Stimulated activated CD4-positive, alpha-beta T cell treated with anti-CD3 and anti-CD28 coated beads, Interleukin-15, amount 100 ng/mL, for 48 hours (primary cell): Measurements from ENCODE around the gene MBLAC1.
A peak's percentile ranks its signal among the peaks of the same experiment; 100 is the strongest.

Experiments
- DNase-seq, 2 donors: peaks; one replicate each; pipeline ENCODE4 v3.0.0-alpha.2; 2020; ENCODE audit warnings: low read depth in 2 of 2

MBLAC1 gene

DNA sequence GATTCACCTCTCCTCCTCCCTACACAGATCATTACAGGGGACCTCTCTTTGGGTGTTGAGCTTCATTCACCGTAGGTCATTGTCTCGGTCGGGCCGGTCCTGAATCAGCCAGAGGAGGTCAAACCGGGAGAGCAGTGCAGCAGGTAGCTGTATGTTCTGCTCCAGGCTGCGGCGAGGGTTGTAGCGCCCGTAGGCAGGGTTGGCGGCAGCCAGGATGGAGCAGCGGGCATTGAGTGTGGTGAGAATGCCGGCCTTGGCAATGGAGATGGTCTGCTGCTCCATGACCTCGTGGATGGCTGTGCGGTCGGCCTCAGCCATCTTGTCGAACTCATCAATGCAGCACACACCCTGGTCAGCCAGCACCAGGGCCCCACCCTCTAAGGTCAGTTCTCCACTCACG is 31.1 kb upstream of the MBLAC1 start:
- no peak for DNase-seq

DNA sequence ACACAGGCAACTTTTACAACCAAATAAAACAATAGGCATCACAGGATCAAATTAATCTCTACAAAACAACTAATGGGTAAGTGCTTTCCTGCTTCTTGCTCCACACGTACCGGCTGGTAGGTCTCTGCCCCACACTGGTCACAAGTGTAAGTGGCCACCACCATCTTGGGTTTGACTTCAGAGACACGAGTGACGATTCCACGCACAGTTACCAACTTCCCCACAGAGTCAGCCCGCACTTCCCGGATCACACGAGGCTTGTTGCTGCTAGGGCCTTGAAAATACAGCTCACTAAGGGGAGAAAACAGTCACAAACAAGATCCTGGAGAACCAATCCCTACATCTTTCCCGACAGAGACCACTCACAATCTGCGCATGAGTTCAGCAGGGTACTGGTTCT is 27.9 kb upstream of the MBLAC1 start:
- DNase-seq: no peak

DNA sequence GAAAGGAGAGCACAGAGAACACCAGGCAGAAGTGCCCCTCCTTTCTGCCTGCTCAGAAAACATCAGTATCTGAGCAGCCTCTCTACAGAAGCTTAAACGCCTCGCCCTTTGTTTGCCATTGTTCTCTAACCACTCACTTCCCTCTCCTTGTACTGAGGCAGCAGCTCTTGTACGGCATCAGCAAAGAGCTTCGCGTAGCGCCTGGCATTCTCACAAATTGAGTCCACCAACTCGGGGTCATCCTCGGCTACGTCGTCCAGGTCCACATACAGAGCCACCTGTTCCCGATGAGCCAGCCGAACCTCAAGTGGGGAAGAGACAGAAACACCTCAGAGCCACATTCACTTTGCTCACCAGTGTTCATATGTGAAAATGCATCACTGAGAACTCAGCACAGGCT is 27.3 kb upstream of the MBLAC1 start:
- no peak for DNase-seq

DNA sequence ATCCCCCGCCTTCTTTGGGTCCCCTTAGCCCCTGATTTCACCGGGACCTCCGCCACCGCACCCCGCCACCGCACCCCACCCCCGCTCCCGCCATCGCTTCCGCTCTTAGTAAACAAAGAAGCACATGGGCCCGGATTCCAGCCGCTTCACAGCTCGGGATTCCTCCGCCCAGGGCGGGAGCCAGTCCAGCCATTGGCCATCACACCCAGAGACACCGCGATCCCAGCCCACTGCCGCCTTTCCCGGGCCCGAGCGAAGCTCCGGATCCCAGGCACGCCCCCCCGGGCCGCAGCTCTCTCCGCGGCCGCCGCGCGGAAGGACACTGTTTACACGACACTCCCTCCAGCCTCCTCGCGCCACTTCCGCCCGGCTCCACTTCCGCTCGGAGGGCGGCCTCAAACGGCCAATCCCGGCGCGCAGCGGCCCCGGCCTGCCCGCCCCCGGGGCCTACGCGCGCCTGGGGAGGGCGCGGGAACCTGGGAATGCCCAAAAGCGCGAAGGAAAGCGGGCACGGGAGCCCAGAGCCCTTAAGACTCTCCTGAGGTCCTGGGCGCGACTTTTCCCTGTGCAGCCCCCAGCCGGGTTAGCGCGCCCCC is 26.2 kb upstream of the MBLAC1 start:
- peak; percentile 72 to 81 for DNase-seq

DNA sequence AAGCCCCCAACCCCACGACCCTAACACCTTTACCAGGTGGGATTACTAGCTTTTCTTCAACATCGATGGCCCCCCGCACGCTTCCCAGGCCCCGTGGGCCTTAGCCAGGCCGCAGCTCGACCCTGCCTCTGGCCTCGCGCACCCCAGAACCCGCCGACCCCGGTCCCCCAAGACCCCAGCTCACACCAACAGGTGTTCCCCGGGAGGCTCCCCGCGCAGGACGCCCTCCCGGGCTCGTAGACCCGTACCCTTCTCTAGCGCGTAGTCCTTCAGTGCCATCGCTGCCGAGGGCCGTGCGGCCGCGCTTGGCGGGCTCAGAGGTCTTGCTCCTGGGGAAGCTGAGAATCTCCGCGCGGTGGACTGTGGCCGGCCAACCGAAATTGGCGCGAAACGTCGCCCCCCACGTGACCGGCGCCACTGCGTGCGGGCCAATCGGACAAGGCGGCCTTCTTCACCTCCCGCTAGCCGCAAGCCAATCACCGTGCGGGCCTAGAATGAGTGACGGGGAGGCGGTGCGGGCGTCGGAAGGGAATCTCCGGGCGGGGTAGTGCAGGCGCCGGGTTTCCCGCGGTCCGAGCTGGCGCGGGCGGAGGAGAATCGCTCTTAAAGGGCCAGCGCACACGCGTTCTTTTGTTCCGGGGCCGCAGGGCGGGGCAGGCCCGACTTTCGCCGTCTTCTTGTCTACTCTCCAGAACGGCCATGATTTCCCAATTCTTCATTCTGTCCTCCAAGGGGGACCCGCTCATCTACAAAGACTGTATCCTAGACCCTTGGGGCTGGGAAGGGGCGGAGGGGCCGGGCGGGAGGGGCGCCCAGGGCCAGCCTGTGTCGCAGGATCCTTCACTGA is 25.5 kb upstream of the MBLAC1 start, which contains the start of the genes AP4M1 and MCM7:
Gene AP4M1 (plus strand): TSS at position 628 of the 847 bp plus-strand sequence. CDS start 72 bp downstream, at position 700.
Gene MCM7 (minus strand): TSS at position 382 of the 847 bp plus-strand sequence. CDS start 103 bp downstream, at position 279.
- DNase-seq: peak; percentile 97 to 98

DNA sequence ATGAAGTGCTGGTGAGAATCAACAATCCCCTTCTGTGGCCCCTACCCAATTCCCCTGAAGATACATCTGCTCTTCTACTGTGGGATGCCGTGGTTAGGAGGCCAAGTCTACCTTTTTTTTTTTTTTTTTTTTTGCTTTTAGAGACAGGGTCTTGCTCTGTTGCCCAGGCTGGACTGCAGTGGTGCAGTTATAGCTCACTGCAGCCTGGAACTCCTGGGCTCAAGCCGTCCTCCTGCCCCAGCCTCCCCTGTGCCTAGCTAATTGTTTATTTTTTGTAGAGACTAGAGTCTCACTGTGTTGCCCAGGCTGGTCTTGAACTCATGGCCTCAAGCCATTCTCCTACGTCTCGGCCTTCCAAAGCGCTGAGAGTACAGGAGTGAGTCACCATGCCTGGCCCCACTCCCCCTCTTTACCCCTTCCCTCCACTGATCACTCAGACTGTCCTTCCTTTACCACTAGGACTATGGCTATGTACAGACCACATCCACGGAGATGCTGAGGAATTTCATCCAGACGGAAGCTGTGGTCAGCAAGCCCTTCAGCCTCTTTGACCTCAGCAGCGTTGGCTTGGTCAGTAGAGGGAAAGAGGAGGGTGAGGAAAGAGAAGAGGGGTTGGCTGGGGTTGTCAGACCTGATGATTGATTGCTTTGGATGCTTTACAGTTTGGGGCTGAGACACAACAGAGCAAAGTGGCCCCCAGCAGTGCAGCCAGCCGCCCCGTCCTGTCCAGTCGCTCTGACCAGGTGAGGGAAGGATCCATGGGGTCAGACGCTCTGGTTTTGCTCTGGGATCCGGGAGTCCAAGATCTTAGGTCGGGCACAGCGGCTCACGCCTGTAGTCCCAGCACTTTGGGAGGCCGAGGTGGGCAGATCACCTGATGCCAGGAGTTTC is 23.6 kb upstream of the MBLAC1 start:
- DNase-seq: no peak

DNA sequence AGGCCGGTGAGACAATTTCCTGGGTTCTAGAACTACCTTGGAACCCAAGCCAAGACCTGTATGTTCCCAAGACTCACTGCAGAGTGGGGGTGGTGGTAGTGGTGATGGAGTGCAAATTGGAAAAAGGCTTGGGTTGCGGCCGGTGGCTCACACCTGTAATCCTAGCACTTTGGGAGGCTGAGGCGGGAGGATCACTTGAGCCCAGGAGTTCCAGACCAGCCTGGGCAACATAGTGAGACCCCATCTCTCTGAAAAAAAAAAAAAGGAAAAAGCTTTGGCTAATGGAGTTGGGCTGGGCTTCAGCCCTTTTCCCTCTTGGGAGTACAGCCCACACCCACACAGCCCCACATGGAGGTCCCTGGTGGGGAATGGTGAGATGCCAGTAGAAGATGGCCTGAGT is 21.2 kb upstream of the MBLAC1 start:
- DNase-seq: no peak

DNA sequence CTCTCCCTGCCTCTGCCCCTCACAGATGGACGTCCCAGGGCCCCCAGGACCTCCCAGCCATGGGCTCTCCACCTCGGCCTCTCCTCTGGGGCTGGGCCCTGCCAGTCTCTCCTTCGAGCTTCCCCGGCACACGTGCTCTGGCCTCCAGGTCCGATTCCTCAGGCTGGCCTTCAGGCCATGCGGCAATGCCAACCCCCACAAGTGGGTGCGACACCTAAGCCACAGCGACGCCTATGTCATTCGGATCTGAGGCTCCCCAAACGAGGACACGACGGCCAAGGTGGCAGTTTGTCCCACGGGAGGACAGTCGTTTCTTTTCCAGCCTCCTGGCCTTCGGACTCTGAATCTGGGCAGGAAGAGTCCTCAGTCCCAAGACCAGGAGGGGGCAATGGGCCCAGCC is 20.1 kb upstream of the MBLAC1 start:
- DNase-seq: no peak

DNA sequence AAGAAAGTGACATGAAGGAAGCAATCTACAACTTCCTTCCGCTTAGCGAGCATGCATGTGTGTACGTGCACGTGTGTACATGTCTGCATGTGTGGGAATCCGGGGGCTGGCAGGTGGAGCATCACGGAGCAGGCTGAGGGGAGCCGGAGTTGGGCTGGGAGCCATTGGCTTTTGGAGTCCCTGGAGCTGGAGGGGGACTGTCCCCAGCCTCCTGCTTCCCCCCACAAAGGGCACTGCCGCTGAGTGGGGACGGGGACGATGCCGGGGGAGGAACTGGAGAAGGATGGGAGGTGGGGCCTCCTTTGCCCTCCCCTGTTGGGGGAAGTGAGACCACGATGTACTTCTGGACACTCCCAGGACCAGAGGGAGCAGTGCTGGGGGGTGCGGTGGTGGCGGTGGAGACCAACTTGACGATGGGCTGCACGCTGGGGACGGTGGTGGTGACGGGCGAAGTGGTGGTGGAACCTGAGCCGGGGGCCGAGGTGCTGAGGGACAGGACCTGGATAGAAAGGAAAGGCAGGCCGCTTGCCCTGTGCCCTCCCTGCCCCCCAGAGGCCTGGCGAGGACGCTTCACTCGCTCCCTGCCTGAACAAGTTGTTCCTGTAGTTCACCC is 19.5 kb upstream of the MBLAC1 start:
- no peak for DNase-seq

DNA sequence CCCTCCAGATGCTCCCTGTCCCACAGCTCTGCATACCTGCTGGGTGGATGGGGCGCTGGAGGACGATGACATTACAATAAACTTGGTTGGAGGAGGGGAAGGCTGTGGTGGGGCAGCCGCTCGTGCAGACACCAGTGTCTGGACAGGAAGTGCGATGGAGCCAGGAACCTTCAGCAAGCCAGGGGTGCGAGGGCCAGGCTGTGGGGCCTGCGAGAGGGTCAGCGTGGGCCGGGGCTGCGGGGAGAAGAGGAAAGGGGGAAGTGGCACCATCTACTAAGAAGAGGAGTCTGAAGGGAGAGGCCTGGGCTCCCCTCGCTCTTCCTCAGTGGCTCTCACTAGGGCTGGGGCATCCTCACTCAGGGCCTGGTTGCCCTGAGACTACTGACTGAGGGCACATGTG is 18.9 kb upstream of the MBLAC1 start:
- no peak for DNase-seq

DNA sequence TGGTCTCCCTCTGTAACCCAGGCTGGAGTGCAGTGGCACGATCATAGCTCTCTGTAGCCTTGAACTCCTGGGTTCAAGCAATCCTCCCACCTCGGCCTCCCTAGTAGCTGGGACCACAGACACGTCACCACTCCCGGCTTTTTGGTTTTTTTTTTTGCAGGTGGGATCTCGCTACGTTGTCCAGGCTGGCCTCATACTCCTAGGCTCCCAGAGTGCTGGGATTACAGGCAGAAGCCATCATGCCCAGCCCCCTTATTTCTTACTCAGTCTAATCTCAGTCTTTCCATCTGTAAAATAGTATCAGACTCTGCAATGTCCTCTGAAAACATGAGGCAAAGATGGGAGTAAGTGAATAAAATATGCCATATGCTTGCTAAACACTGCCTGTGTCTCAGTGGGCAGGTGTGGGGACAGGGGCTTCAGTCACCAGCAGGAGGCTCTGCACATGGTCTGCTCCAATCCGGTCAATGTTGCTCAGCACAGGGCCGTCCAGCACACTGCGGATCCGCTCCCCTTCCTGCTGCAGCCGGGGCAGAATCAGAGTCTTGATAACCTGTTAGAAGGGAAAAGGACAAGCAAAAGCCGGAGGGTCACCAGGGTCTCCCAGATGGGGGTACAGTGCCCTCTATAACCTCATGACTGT is 17.1 kb upstream of the MBLAC1 start:
- DNase-seq: no peak

DNA sequence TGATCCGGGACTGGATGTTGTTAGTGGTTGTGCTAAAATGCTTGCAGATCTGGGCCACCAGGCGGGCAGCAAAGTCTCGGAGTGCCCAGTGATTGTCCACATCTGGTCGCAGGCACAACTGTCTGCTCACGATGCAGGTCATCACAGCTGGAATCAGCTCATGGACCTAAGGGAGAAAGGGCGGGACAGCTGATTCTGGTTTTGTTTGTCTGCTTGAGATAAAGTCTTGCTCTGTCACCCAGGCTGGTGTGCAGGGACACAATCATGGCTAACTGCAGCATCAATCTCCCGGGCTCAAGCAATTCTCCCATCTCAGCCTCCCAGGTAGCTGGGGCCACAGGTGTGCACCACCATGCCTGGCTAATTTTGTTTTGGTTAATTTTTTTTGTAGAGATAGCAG is 15.6 kb upstream of the MBLAC1 start:
- DNase-seq: no peak

DNA sequence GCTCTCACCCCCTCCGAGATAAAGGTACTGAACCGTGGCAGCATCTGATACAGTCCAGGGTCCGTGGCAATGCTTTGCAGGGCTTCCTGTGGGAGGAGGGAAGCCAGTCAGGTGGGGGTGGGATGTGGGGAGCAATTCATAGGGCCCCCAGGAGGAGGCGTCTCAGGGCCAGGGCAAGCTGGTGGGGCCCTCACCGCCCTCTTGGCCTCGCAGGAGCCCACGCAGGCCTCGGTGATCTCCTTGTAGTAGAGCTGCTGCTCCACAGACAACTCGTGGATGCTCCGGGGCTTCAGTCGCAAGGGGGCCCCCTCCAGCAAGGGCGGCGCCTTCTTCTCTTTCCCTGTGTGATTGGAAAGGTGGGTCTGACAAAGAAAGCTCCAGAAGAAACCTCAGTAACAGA is 14.9 kb upstream of the MBLAC1 start:
- DNase-seq: no peak

DNA sequence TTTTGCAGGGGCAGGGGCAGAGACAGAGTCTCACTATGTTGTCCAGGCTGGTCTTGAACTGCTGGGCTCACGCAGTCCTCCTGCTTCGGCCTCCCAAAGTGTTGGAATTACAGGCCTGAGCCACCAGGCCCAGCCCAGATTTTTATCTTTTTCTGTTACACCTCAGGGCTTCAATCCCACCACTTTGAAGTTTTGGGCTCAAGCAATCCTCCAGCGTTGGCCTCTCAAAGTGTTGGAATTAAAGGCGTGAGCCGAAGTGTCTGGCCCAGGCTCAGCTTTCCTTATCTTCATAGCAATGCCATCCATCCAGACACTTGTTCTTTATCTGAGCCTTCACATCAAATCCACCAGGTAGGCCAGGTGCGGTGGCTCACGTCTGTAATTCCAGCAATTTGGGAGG is 11.7 kb upstream of the MBLAC1 start:
- no peak for DNase-seq

DNA sequence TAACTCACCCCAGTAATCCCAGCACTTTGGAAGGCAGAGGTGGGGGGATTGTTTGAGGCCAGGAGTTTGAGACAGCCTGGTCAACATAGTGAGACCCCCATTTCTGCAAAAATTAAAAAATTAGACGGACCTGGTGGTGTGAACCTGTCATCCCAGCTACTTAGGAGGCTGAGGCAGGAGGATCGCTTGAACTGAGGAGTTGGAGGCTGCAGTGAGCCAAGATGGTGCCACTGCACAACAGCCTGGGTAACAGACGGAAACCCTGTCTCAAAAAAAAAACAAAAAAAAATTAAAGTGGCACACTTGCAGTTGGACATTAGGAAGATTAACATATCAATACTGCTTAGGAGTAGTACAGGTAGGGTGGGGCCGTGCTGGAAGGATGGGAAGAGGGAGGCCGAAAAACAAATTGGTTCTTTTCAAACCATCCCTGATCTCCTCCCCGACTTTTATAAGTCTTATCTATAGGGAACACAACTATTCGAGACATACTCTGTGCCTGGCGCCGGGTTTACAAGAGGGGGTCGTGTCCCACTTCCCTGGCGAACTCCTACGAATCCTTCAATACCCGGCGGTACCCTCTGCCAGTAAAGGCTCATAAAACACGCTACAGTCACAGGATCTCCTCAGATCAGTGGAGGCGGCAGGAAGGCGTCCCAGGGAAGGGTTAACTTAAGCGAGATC is 8.2 kb upstream of the MBLAC1 start:
- no peak for DNase-seq

DNA sequence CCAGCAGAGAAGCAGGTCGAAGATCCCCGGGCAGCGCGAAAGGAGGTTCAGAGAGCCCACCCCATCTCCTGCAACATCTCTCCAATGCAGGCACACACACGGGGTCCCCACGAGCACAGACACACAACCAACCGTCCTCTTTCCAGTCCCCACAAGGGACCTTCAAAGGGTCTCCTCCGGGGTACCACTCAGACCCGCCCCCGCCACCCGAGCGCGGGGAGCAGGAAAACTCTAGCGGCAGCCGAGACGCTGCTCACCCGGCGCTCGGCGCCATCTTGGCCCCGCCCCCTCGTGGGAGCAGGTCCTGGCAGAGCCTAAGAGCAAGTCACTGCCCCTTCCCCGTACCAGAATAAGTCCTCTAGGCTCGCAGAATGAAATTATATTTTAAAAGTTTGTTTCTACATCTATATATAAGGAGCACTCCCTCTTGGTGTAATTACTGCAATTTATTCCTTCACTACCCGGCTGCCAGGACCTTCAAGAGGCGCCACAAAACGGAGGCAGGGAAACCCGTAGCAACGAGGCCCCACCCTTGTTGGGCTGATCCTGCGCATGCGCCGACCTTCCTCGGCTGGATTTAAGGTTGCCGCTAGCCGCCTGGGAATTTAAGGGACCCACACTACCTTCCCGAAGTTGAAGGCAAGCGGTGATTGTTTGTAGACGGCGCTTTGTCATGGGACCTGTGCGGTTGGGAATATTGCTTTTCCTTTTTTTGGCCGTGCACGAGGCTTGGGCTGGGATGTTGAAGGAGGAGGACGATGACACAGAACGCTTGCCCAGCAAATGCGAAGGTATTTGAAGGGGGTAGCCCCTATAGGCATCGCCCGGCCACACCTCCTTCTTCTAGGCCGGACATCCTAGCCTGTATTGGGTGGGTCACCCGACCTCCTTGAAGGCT is 7.4 kb upstream of the MBLAC1 start, which contains the start of the genes CNPY4 and TAF6:
Gene CNPY4 (plus strand): TSS at position 563 of the 898 bp plus-strand sequence. CDS start 111 bp downstream, at position 674.
Gene TAF6 (minus strand): TSS at position 287 of the 898 bp plus-strand sequence. CDS start 5,149 bp downstream, outside the sequence.
- peak; percentile 89 to 90 for DNase-seq

DNA sequence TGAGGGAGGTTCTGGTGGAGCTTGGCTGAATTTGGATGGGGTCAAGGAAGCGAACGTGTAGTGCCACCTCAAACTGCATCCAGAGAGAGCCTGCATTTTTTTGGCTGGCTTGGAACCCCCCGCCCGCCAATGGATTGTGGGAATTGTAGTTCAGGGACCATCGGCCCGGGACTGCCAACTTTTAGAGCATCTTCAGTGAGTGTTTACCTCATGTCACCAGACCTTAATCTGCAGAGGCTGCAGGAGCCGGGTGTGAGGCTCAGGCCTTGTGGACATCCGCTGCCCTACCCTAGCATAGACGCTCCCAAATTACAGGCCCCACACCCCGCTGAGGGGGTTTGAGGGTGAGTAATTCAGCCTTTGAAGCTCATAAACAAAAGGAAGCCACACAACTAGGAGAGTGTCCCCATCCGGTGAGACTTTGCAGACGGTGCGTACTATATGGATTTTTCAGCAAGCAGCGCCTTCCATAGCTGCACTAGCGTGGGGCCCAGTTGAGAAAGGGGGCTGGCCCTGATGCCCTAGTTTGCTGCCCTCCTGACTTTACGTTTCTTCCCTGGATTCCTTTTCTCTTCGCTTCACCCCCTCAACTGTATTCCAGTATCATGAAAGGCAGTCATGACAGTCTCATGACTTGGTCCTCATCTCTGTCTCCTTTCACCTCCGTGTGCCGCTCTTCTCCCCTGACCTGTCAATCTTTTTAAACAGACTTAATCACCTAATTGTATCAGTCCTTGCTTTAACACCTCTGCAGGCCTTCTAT is 6.6 kb upstream of the MBLAC1 start:
- DNase-seq: peak; percentile 54 to 57

DNA sequence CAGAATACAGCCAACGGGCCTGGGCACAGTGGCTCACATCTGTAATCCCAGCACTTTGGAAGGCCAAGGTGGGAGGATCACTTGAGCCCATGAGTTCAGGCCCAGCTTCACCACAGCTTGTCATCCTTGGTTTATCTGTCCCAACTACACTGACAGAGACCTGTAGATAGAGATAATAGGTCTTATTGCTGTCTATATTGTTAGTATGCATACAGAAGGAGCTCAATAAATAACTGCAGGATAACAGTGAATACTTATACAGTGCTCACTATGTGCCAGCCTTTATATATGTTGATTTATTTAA is 6.1 kb upstream of the MBLAC1 start:
- DNase-seq: no peak

DNA sequence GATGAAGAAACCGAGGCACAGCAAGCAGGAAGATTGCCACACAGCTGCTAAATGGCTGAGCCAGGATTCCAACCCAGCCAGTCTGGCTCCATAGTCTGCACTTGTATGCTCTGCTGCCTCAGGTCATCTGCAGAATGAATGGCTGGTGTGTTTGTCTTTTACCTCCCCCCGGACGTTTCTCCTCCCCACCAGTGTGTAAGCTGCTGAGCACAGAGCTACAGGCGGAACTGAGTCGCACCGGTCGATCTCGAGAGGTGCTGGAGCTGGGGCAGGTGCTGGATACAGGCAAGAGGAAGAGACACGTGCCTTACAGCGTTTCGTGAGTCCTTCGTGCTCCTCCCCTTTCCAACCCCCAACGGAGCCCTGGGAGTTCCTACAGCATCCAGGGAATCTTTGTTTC is 4.7 kb upstream of the MBLAC1 start:
- DNase-seq: no peak
